AG09309 (cell line): Measurements from ENCODE around the gene TMEM255A.
A peak's percentile ranks its signal among the peaks of the same experiment; 100 is the strongest.
"Not testable (repeated sequence)": the region's sequence is repeated elsewhere in the genome, so short reads cannot be mapped to it uniquely, and the experiment has no call there.

ENCODE experiments used
- DNase-seq: peaks from one replicate; pipeline ENCODE4 v3.0.0-alpha.2; 2010; ENCODE audit warnings: low read depth
- H3K4me3 ChIP-seq: 2 replicates; pipeline ENCODE4 v1.5.1; 2011; ENCODE audit warnings: mild to moderate bottlenecking, low read depth, low read length, moderate library complexity; ENCODE audit not compliant: control insufficient read depth
- CTCF ChIP-seq: IDR thresholded peaks from 2 replicates; pipeline ENCODE4 v1.5.1; 2011; ENCODE audit warnings: mild to moderate bottlenecking, low read depth, low read length, inconsistent platforms; ENCODE audit not compliant: insufficient read depth, control insufficient read depth; ENCODE audit errors: missing control alignments

TMEM255A gene

GRCh38 chrX:120310861-120311726 is at the start of gene TMEM255A:
TSS of gene TMEM255A (minus strand) at chrX:120311461. CDS start at chrX:120311309, 152 bp downstream.
- no peak for TF ChIP-seq CTCF
- DNase-seq, result no peak
- peak within 1 kb of the TSS; percentile 4; the same call in 1 of the 2 replicates for H3K4me3 ChIP-seq

- TF ChIP-seq CTCF, result no peak
- H3K4me3 ChIP-seq, result no peak overlapping the region
- DNase-seq, result peak; percentile 5
These were observed 47.6 kb upstream of the TMEM255A start for GRCh38 chrX:120358737-120359456.

DNA sequence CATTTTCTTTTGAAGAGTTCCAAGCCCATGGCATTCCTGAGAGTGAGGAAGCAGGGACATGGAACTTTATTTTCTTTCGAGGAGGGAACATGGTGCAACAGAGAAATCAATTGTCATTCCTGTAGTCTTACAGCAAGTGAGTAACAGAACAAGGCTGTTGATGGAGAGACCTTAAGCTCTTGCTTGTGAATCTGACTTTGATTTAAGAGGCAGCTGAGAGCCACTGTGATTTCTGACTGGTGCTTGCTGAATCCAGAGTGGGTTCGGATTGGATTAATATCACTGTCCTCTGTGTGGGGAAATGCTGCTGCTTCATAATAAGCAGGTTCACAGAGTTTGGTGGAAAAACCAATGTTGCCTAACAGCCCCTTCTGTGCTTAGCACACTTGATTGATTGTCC is 45.9 kb upstream of the TMEM255A start:
- H3K4me3 ChIP-seq, result no peak overlapping the region
- TF ChIP-seq CTCF, result no peak
- DNase-seq, result no peak

GRCh38 chrX:120356084-120356483 is 44.8 kb upstream of the TMEM255A start:
- H3K4me3 ChIP-seq, result no peak overlapping the region
- DNase-seq, result no peak
- no peak for TF ChIP-seq CTCF

DNA sequence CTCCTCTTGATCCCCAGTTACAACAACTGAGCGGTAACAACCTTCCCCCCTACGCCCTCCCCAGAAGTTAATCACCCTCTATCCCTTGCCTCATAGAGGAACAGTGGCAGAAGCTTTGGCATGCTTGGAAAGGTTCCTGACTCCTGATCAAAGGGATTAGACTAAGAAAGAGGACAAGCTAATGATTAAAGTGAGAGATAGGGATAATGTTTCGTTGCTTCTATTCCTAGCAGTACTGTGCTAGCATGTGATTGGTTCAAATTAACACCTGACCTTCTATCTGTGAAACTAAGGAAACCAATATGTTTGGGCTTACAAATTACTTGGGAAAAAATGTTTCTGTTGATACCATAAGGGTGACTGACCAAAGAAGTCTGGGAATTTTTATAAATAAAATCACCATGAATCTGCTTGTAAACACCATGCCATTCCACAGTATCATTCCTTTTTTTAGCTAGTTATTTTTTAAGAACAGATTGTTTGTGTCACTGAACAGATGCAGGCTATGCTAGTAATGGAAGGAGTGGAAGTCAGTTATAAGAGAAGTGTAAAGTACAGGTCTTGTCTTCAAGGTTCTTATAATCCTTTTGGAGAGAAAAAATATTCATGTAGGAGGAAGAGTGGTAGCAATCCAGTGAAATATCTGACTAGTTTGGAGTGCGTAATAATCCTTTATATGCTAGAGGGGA is 39.3 kb upstream of the TMEM255A start:
- no peak overlapping the region for H3K4me3 ChIP-seq
- DNase-seq, result no peak
- TF ChIP-seq CTCF, result no peak

DNA sequence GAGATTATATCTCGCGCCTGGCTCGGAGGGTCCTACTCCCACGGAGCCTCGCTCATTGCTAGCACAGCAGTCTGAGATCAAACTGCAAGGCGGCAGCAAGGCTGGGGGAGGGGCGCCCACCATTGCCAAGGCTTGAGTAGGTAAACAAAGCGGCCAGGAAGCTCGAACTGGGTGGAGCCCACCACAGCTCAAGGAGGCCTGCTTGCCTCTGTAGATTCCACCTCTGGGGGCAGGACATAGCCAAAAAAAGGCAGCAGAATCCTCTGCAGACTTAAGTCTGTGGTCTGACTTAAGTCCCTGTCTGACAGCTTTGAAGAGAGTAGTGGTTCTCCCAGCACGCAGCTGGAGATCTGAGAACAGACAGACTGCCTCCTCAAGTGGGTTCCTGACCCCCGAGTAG is 33.3 kb upstream of the TMEM255A start:
- DNase-seq, H3K4me3 ChIP-seq: not testable (repeated sequence)

- no peak for DNase-seq
- no peak overlapping the region for H3K4me3 ChIP-seq
- no peak for TF ChIP-seq CTCF
These were observed 25.6 kb upstream of the TMEM255A start for GRCh38 chrX:120336899-120337298.
